ENCODE measurements around the gene P2RY10.
"Not testable (repeated sequence)": the region's sequence is repeated elsewhere in the genome, so short reads cannot be mapped to it uniquely, and the experiment has no call there.

The P2RY10 gene

DNA sequence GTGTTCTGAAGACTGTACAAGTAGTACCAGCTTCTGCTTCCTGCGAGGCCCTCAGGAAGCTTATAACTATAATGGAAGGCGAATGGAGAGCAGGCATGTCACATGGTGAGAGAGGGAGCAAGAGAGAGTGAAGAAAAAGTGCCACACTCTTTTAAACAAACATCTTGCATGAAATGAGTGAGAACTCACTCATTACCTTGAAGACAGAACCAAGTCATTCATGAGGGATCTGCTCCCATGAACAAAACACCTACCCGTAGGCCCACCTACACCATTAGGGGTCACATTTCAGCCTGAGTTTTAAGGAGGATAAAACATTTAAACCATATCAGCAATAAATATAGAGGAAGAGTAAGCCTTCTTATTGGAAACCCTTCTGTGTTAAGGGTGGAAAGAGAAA, 19.4 kb downstream of the P2RY10 start:
- Mint-ChIP-seq H3K27ac (no peak overlapping the region), H3K36me3 (ENCODE audit: low read depth) (peaks cover 51% of the 10 kb centered on the region), H3K27me3 (ENCODE audit: low read depth) (no peaks in the 10 kb centered on the region), H3K4me3 (no peak overlapping the region), H3K4me1 (ENCODE audit: low read depth) (peaks cover 21% of the 10 kb centered on the region), H3K9me3 (peaks cover 19% of the 10 kb centered on the region)
- DNase-seq (ENCODE audit: low spot score): no peak

DNA sequence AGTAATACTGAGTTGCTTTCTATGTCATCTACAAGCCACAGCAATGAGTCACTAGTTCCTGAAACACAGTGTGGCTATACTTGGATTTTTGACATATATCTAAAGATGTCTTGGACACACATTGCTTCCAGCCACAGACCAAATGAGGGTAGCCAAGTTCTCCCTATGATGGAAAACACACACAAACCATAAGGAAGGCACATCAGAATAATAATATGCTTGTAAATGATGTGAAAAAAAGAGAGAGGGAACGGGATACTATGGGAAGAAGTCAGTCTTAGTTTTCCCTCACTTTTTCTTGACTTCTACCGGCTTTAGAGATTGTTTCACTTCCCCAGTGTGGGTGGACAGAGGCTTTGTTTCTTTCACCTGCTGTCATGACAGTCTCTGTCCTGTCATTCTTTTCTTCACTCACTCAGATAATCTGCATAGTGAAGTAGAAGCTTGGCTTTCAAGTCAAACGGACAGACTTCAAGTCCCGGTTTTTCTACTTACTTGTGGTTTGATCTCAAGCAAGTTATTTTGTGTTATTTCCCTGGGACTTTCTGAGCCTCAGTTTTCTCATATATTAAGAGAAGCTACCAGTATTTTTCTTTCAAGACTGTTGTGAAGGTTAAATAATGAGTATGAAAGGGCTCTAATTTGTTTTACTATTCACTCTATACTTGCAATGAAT, 34.7 kb downstream of the P2RY10 start:
- Mint-ChIP-seq H3K4me3 (peak overlapping the region; percentile 74), H3K9me3 (peaks cover 4% of the 10 kb centered on the region), H3K4me1 (ENCODE audit: low read depth) (peaks cover 7% of the 10 kb centered on the region), H3K27ac (peak overlapping the region; percentile 82), H3K36me3 (ENCODE audit: low read depth) (peaks cover 12% of the 10 kb centered on the region), H3K27me3 (ENCODE audit: low read depth) (no peaks in the 10 kb centered on the region)
- peak; percentile 47 for DNase-seq (ENCODE audit: low spot score)

DNA sequence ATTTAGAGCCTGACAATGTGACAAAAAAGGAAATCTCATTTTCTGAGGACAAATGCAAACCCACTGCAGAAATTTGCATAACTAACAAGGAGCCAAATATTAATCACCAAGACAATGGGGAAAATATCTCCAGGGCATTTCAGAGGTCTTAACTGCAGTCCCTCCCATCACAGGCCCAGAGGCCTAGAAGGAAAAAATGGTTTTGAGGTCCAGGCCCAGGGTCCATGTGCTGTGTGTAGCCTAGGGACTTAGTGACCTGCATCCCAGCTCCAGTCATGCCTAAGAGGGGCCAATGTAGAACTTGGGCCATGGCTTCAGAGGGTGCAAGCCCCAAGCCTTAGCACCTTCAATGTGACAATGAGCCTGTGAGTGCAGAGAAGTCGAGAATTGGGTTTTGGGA, 44.2 kb downstream of the P2RY10 start:
- Mint-ChIP-seq H3K36me3 (ENCODE audit: low read depth) (no peaks in the 10 kb centered on the region), H3K4me1 (ENCODE audit: low read depth) (no peaks in the 10 kb centered on the region), H3K4me3 (no peak overlapping the region), H3K9me3 (peaks cover 23% of the 10 kb centered on the region), H3K27me3 (ENCODE audit: low read depth) (no peaks in the 10 kb centered on the region), H3K27ac (no peak overlapping the region)
- no peak for DNase-seq (ENCODE audit: low spot score)

DNA sequence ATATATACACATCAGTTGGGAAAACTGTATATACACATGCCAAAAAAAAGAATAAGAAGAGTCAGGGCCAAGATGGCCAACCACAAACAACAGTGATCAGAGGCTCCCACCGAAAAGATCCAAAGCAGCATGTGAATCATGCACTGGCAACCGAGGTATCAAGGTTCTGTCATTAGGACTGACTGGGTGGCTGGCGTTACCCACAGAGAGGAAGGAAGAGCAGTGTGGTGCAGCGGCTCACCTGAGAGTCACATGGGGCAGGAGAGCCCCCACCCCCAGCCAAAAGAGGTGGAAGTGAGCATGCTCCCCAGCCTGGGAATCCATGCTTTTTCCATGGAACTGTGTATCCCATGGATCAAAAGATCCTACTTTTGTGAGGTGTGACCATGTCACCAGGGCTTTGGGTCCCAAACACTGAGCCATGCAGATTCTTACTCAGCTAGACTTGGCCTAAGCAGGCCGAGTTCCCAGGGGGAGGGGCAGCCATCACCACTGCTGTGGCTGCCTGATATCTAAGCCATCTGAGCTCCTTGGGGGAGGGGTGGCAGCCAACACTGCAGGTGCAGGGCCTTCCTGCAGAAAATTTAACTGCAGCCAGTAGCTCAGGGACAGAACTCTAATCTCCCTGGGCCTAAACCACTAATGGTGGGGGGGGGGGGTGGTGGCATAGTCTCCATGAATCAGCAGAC, 52.8 kb downstream of the P2RY10 start:
- Mint-ChIP-seq H3K27me3 (ENCODE audit: low read depth) (no peaks in the 10 kb centered on the region), H3K4me3 (no peak overlapping the region), H3K36me3 (ENCODE audit: low read depth) (no peaks in the 10 kb centered on the region), H3K4me1 (ENCODE audit: low read depth) (peaks cover 4% of the 10 kb centered on the region), H3K9me3 (peaks cover 4% of the 10 kb centered on the region), H3K27ac (no peak overlapping the region)
- DNase-seq (ENCODE audit: low spot score): peak; percentile 4

DNA sequence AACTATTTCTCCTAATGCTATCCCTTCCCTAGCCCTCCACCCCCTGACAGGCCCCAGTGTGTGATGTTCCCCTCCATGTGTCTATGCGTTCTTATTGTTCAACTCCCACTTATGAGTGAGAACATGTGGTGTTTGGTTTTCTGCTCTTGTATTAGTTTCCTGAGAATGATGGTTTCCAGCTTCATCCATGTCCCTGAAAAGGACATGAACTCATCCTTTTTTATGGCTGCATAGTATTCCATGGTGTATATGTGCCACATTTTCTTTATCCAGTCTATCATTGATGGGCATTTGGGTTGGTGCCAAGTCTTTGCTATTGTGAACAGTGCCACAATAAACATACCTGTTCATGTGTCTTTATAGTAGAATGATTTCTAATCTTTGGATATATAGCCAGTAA, 62.3 kb downstream of the P2RY10 start:
- not testable (repeated sequence) for H3K4me3 Mint-ChIP-seq; H3K36me3 Mint-ChIP-seq (ENCODE audit: low read depth); DNase-seq (ENCODE audit: low spot score); H3K27ac Mint-ChIP-seq; H3K27me3 Mint-ChIP-seq (ENCODE audit: low read depth); H3K4me1 Mint-ChIP-seq (ENCODE audit: low read depth)
- peaks cover 37% of the 10 kb centered on the region for H3K9me3 Mint-ChIP-seq

Measured in T-helper 2 cell treated with Interferon-gamma antibody and Interleukin-4, amounts not matched to agents 5 μg/mL and 100 μg/mL, for 36 hours (primary cell).